GM18511 (cell line): ENCODE measurements around the gene PGLYRP1.
A peak's percentile ranks its signal among the peaks of the same experiment; 100 is the strongest.

ENCODE experiments used
- ATAC-seq: cut with Tn5 transposase; IDR thresholded peaks from one replicate; pipeline ENCODE4 v1.9.1; 2021; ENCODE audit warnings: mild to moderate bottlenecking, moderate library complexity; ENCODE audit not compliant: unreplicated experiment

The PGLYRP1 gene

GRCh38 chr19:46006411-46006810 lies 16.4 kb downstream of the PGLYRP1 start:
- ATAC-seq: no peak

GRCh38 chr19:46002678-46003275 lies 20.1 kb downstream of the PGLYRP1 start:
- no peak for ATAC-seq

GRCh38 chr19:46000491-46001246 lies 22.2 kb downstream of the PGLYRP1 start:
- ATAC-seq: no peak

- no peak for ATAC-seq
These were observed 23.2 kb downstream of the PGLYRP1 start for GRCh38 chr19:45999653-46000121.

GRCh38 chr19:45998834-45999233 lies 24.0 kb downstream of the PGLYRP1 start:
- ATAC-seq: no peak

- no peak for ATAC-seq
These were observed 25.9 kb downstream of the PGLYRP1 start for GRCh38 chr19:45996933-45997332.

GRCh38 chr19:45995715-45996385 lies 27.0 kb downstream of the PGLYRP1 start:
- no peak for ATAC-seq

GRCh38 chr19:45994998-45995714 lies 27.7 kb downstream of the PGLYRP1 start, which contains the start of gene CCDC61:
TSS of gene CCDC61 (plus strand) at chr19:45995467. CDS start at chr19:46003019, 7,552 bp downstream.
- peak; percentile 97 for ATAC-seq

GRCh38 chr19:45994456-45994997 lies 28.3 kb downstream of the PGLYRP1 start:
- ATAC-seq: peak; percentile 3

GRCh38 chr19:45990113-45990728 lies 32.6 kb downstream of the PGLYRP1 start:
- no peak for ATAC-seq

- no peak for ATAC-seq
These were observed 37.5 kb downstream of the PGLYRP1 start for GRCh38 chr19:45985321-45985720.

GRCh38 chr19:45981350-45981749 lies 41.5 kb downstream of the PGLYRP1 start:
- no peak for ATAC-seq

GRCh38 chr19:45978156-45978555 lies 44.7 kb downstream of the PGLYRP1 start:
- no peak for ATAC-seq

GRCh38 chr19:45976178-45976577 lies 46.7 kb downstream of the PGLYRP1 start:
- no peak for ATAC-seq

GRCh38 chr19:45975306-45976070 lies 47.4 kb downstream of the PGLYRP1 start:
- ATAC-seq: no peak

GRCh38 chr19:45973553-45974338 lies 49.1 kb downstream of the PGLYRP1 start, which contains the start of gene NOVA2:
TSS of gene NOVA2 (minus strand) at chr19:45973865. CDS start at chr19:45973351, 514 bp downstream.
- ATAC-seq: no peak

- no peak for ATAC-seq
These were observed 49.8 kb downstream of the PGLYRP1 start for GRCh38 chr19:45972947-45973540.
